IMR-90 (cell line): ENCODE results near the gene CCDC12. TPM values are rescaled to one million over a fixed set of nuclear protein-coding genes. Genes with fewer than 3 reads are reported as not detected.

ENCODE experiments used
- ATAC-seq: fragments of 200-7000 bp; cut with Tn5 transposase; 2 replicates; pipeline ENCODE4 v1.9.1; 2020; ENCODE audit warnings: low read depth, mild to moderate bottlenecking, moderate library complexity
- BruUV-seq: library from RNA; stranded (reverse); fragments of 400-500 nt; replicated peaks from 2 replicates; lab custom pipeline; 2021; lab: Mats Ljungman, UMichigan
- CTCF ChIA-PET: fragments of 300-600 bp; formaldehyde crosslinking; extraction: SDS; loops from one replicate; lab custom pipeline; 2021; ENCODE audit warnings: antibody characterized with exemption; lab: Yijun Ruan, JAX
- POLR2A ChIA-PET: fragments of 300-600 bp; sonication (Branson Sonifier 250); formaldehyde crosslinking; loops from one replicate; lab custom pipeline; 2022; ENCODE audit warnings: antibody characterized with exemption; ENCODE audit not compliant: unreplicated experiment; lab: Charles Lee
- DNase-seq: peaks from one replicate; pipeline ENCODE4 v3.0.0; 2013
- H2AFZ ChIP-seq: replicated peaks from 2 replicates; pipeline ENCODE3; 2013; ENCODE audit warnings: low read length, mild to moderate bottlenecking; ENCODE audit not compliant: poor library complexity
- H2AK5ac ChIP-seq: 2 replicates; pipeline ENCODE4 v1.6.1; 2013; ENCODE audit warnings: low read depth, low read length, inconsistent platforms
- H2AK9ac ChIP-seq: replicated peaks from 2 replicates; pipeline ENCODE3; 2013; ENCODE audit warnings: mild to moderate bottlenecking, low read depth, low read length, moderate library complexity; ENCODE audit not compliant: poor library complexity
- H2BK120ac ChIP-seq: 2 replicates; pipeline ENCODE4 v1.6.1; 2013; ENCODE audit warnings: low read depth, low read length, inconsistent platforms
- H2BK15ac ChIP-seq: 3 replicates; pipeline ENCODE4 v1.6.1; 2013; ENCODE audit warnings: low read depth, low read length, inconsistent platforms
- H2BK20ac ChIP-seq: 2 replicates; pipeline ENCODE4 v1.6.1; 2013; ENCODE audit warnings: low read depth, mild to moderate bottlenecking, inconsistent platforms, low read length, moderate library complexity
- H2BK5ac ChIP-seq: 2 replicates; pipeline ENCODE4 v1.6.1; 2013; ENCODE audit warnings: mild to moderate bottlenecking, low read depth, low read length, inconsistent platforms; ENCODE audit not compliant: poor library complexity, severe bottlenecking
- H3K14ac ChIP-seq: replicated peaks from 2 replicates; pipeline ENCODE4 v1.6.1; 2013; ENCODE audit warnings: low read depth, low read length, inconsistent platforms
- H3K18ac ChIP-seq: 2 replicates; pipeline ENCODE4 v1.6.1; 2013; ENCODE audit warnings: low read depth, low read length, control low read depth
- H3K23ac ChIP-seq: 2 replicates; pipeline ENCODE4 v1.6.1; 2013; ENCODE audit warnings: low read depth, low read length, inconsistent platforms
- H3K27ac ChIP-seq: 2 replicates; pipeline ENCODE4 v1.5.1; 2013; ENCODE audit warnings: mild to moderate bottlenecking, control low read depth, low read length; ENCODE audit not compliant: insufficient read depth
- H3K27me3 ChIP-seq: 2 replicates; pipeline ENCODE4 v1.6.1; 2013; ENCODE audit warnings: low read length; ENCODE audit not compliant: control insufficient read depth, insufficient read depth
- H3K36me3 ChIP-seq: 2 replicates; pipeline ENCODE4 v1.6.1; 2013; ENCODE audit warnings: low read length, mixed read lengths; ENCODE audit not compliant: control insufficient read depth, insufficient read depth
- H3K4ac ChIP-seq: 2 replicates; pipeline ENCODE4 v1.6.1; 2013; ENCODE audit warnings: low read depth, low read length, inconsistent platforms
- H3K4me1 ChIP-seq: 2 replicates; pipeline ENCODE4 v1.6.1; 2013; ENCODE audit warnings: low read length, mixed read lengths; ENCODE audit not compliant: control insufficient read depth, insufficient read depth
- H3K4me2 ChIP-seq: 2 replicates; pipeline ENCODE4 v1.6.1; 2013; ENCODE audit warnings: low read depth, mild to moderate bottlenecking, control low read depth, low read length, moderate library complexity
- H3K4me3 ChIP-seq: 2 replicates; pipeline ENCODE4 v1.5.1; 2013; ENCODE audit warnings: low read depth, mild to moderate bottlenecking, control low read depth, low read length, moderate library complexity; ENCODE audit not compliant: insufficient read depth
- H3K56ac ChIP-seq: 2 replicates; pipeline ENCODE4 v1.6.1; 2013; ENCODE audit warnings: low read length, inconsistent platforms; ENCODE audit not compliant: insufficient read depth; ENCODE audit errors: extremely low read depth
- H3K79me1 ChIP-seq, 2 experiments: 2 replicates each; pipeline ENCODE4 v1.6.1; 2013; ENCODE audit warnings: low read length in 2 of 2, inconsistent platforms in 1 of 2, low read depth in 1 of 2
- H3K9ac ChIP-seq: 2 replicates; pipeline ENCODE4 v1.6.1; 2013; ENCODE audit warnings: low read depth, low read length, control low read depth
- H3K9me1 ChIP-seq: 2 replicates; pipeline ENCODE4 v1.6.1; 2013; ENCODE audit warnings: low read length, inconsistent platforms; ENCODE audit not compliant: insufficient read depth
- H3K9me3 ChIP-seq: 2 replicates; pipeline ENCODE4 v1.6.1; 2013; ENCODE audit warnings: low read length; ENCODE audit not compliant: control insufficient read depth, insufficient read depth
- H4K20me1 ChIP-seq: 2 replicates; pipeline ENCODE4 v1.6.1; 2013; ENCODE audit warnings: low read length, inconsistent platforms; ENCODE audit not compliant: insufficient read depth
- H4K5ac ChIP-seq: 2 replicates; pipeline ENCODE4 v1.6.1; 2013; ENCODE audit warnings: mild to moderate bottlenecking, low read depth, low read length, control low read depth
- H4K8ac ChIP-seq, 2 experiments: 2 replicates each; pipeline ENCODE4 v1.6.1; 2013; ENCODE audit warnings: low read depth in 2 of 2, low read length in 2 of 2, control low read depth in 1 of 2, inconsistent platforms in 1 of 2
- H4K91ac ChIP-seq: 2 replicates; pipeline ENCODE4 v1.6.1; 2013; ENCODE audit warnings: low read depth, low read length, inconsistent platforms; ENCODE audit not compliant: insufficient read depth
- CEBPB ChIP-seq: IDR thresholded peaks from 2 replicates; pipeline ENCODE4 v1.6.1; 2012; ENCODE audit warnings: low read depth, low read length, improper control_type of control experiment
- FOS ChIP-seq: fragments of 150-350 bp; IDR thresholded peaks from 2 replicates; pipeline ENCODE4 v1.6.1; 2016; ENCODE audit warnings: low read depth, low read length
- MAFK ChIP-seq: IDR thresholded peaks from 2 replicates; pipeline ENCODE4 v1.6.1; 2012; ENCODE audit warnings: low read depth, low read length, improper control_type of control experiment
- MAZ ChIP-seq: IDR thresholded peaks from 2 replicates; pipeline ENCODE4 v1.6.1; 2012; ENCODE audit warnings: low read depth, mild to moderate bottlenecking, low read length, improper control_type of control experiment, moderate library complexity, borderline replicate concordance
- NFE2L2 ChIP-seq: fragments of 150-350 bp; IDR thresholded peaks from 2 replicates; pipeline ENCODE4 v1.6.1; 2016; ENCODE audit warnings: low read depth, mild to moderate bottlenecking, low read length
- POLR2A ChIP-seq: IDR thresholded peaks from 2 replicates; pipeline ENCODE4 v1.6.1; 2012; ENCODE audit warnings: mild to moderate bottlenecking, low read depth, low read length
- RAD21 ChIP-seq: IDR thresholded peaks from 2 replicates; pipeline ENCODE4 v1.6.1; 2012; ENCODE audit warnings: low read length, improper control_type of control experiment
- RCOR1 ChIP-seq: IDR thresholded peaks from 2 replicates; pipeline ENCODE4 v1.6.1; 2012; ENCODE audit warnings: mild to moderate bottlenecking, low read length, improper control_type of control experiment; ENCODE audit not compliant: insufficient replicate concordance
- WGBS, 2 experiments: methylation state at CpG; one replicate each; pipeline versions ENCODE4 v1.1.5 to v1.1.7; 2013; ENCODE audit warnings: missing lambda C conversion rate in 2 of 2; ENCODE audit not compliant: insufficient read length in 1 of 2; ENCODE audit errors: extremely low coverage in 2 of 2; 5-methylcytosine and 5-hydroxymethylcytosine counted together
- dilution Hi-C: fragments of 300-500 bp; cut with HindIII; formaldehyde crosslinking; loops from one replicate; pipeline ENCODE4 v1.14.3; 2018; ENCODE audit warnings: low sequenced_read_pairs; ENCODE audit not compliant: unreplicated experiment
- in situ Hi-C: fragments of 300-500 bp; cut with MboI; formaldehyde crosslinking; loops from 3 replicates; pipeline ENCODE4 v1.14.3; 2019; ENCODE audit warnings: low sequenced_read_pairs, inconsistent platforms, mixed read lengths
- intact Hi-C: fragments of 100-400 bp; cut with micrococcal nuclease; formaldehyde crosslinking; loops from 2 replicates; pipeline ENCODE4 v1.10.0; 2022
- polyA plus RNA-seq, 3 experiments: library from polyadenylated mRNA; depleted of rRNA; stranded (reverse); fragments of >200 nt; gene quantifications; 2 replicates each; pipeline ENCODE4 v1.2.3, GENCODE V29; 2012; ENCODE audit warnings: low replicate concordance in 1 of 3
- total RNA-seq: library from RNA; depleted of rRNA; stranded (reverse); fragments of >200 nt; gene quantifications from 2 replicates; pipeline ENCODE4 v1.2.3, GENCODE V29; 2012
- TF ChIP-seq, protein P1 (sequence below): conservative IDR thresholded peaks from 2 replicates; pipeline ENCODE4 v1.5.1; 2012; ENCODE audit warnings: mild to moderate bottlenecking, low read depth, low read length, improper control_type of control experiment
- TF ChIP-seq, protein P2 (sequence below): fragments of 150-350 bp; IDR thresholded peaks from 2 replicates; pipeline ENCODE4 v1.6.1; 2017; ENCODE audit warnings: mild to moderate bottlenecking, antibody characterized with exemption, low read length, low read depth

CCDC12 gene
- total and polyA plus RNA-seq, 2 of the 4 experiments (the other 2 are of a cell fraction): 15.2 to 35.1 TPM

GRCh38 chr3:46947546-46947901, 29.0 kb downstream of the CCDC12 start:
- POLR2A ChIA-PET: no interaction called here
- Histone ChIP-seq H2BK120ac (no peak overlapping the region), H3K4me2 (no peak overlapping the region), H3K4ac (no peak overlapping the region), H4K5ac (no peak overlapping the region), H2BK20ac (no peak overlapping the region), H3K36me3 (peaks cover 14% of the 10 kb centered on the region; the same call in 1 of the 2 replicates), H3K9ac (no peak overlapping the region), H2BK15ac (no peak overlapping the region), H2AK5ac (no peak overlapping the region), H3K4me3 (no peak overlapping the region), H3K27ac (no peak overlapping the region), H3K4me1 (peaks cover 13% of the 10 kb centered on the region), H3K23ac (no peak overlapping the region), H3K9me1 (peaks cover 47% of the 10 kb centered on the region), H3K18ac (no peak overlapping the region), H4K8ac (no peak overlapping the region), H4K91ac (no peak overlapping the region), H3K9me3 (no peaks in the 10 kb centered on the region), H3K56ac (no peak overlapping the region), H3K79me1 (peaks cover 63 to 94% of the 10 kb centered on the region in 2 experiments), H3K27me3 (no peaks in the 10 kb centered on the region), H2AFZ (no peak overlapping the region), H2BK5ac (no peak overlapping the region), H2AK9ac (no peak overlapping the region), H3K14ac (no peak overlapping the region), H4K20me1 (peaks cover 93% of the 10 kb centered on the region)
- no CpG with 5 or more reads among the region's 4 CpGs for WGBS, 2 experiments
- no TSS peak for BruUV-seq
- dilution Hi-C loops: no loop called here
- intact Hi-C loops: no loop called here
- ATAC-seq (no peak), DNase-seq (no peak)
- CTCF ChIA-PET: interaction anchor here (1.5 kb wide), 1 partner anchor 12 kb away, joined by 4 read pairs; no protein-coding TSS in a partner anchor
- TF ChIP-seq FOS: no peak
- no peak for TF ChIP-seq RCOR1
- TF ChIP-seq MAFK: no peak
- no peak for TF ChIP-seq MAZ
- no peak for TF ChIP-seq NFE2L2
- no peak for TF ChIP-seq RAD21
- TF ChIP-seq, protein P1, sequence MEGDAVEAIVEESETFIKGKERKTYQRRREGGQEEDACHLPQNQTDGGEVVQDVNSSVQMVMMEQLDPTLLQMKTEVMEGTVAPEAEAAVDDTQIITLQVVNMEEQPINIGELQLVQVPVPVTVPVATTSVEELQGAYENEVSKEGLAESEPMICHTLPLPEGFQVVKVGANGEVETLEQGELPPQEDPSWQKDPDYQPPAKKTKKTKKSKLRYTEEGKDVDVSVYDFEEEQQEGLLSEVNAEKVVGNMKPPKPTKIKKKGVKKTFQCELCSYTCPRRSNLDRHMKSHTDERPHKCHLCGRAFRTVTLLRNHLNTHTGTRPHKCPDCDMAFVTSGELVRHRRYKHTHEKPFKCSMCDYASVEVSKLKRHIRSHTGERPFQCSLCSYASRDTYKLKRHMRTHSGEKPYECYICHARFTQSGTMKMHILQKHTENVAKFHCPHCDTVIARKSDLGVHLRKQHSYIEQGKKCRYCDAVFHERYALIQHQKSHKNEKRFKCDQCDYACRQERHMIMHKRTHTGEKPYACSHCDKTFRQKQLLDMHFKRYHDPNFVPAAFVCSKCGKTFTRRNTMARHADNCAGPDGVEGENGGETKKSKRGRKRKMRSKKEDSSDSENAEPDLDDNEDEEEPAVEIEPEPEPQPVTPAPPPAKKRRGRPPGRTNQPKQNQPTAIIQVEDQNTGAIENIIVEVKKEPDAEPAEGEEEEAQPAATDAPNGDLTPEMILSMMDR: no peak
- TF ChIP-seq POLR2A: no peak
- no peak for TF ChIP-seq CEBPB
- TF ChIP-seq, protein P2, sequence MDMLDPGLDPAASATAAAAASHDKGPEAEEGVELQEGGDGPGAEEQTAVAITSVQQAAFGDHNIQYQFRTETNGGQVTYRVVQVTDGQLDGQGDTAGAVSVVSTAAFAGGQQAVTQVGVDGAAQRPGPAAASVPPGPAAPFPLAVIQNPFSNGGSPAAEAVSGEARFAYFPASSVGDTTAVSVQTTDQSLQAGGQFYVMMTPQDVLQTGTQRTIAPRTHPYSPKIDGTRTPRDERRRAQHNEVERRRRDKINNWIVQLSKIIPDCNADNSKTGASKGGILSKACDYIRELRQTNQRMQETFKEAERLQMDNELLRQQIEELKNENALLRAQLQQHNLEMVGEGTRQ: no peak
- in situ Hi-C loops: no loop called here
